OCI-LY3 (cell line): ENCODE measurements around the gene R3HDM4.

Experiments used
- CTCF ChIP-seq: fragments of 200-600, 300-600 bp; sonication (generic); IDR thresholded peaks from 2 replicates; pipeline ENCODE4 v1.5.1; 2014; ENCODE audit warnings: antibody characterized with exemption, low read length, low read depth
- EZH2phosphoT487 ChIP-seq: fragments of 200-600 bp; shearing (Covaris generic); IDR thresholded peaks from 2 replicates; pipeline ENCODE4 v1.6.1; 2018; ENCODE audit warnings: antibody characterized with exemption, mixed run types, low read depth

- TF ChIP-seq CTCF (no peak), EZH2phosphoT487 (no peak)
Observed at GRCh38 chr19:913080-913748, at the start of gene R3HDM4.
